Hepatocyte (in vitro differentiated cells): Measurements from ENCODE around the gene MED9. TPM values are rescaled to one million over a fixed set of nuclear protein-coding genes. Genes with fewer than 3 reads are reported as not detected.

Source experiments
- DNase-seq: peaks from one replicate; pipeline ENCODE4 v3.0.0-alpha.2; 2016; ENCODE audit warnings: low spot score
- H2AFZ ChIP-seq: fragments of 200-600 bp; sonication (generic); 2 replicates; pipeline ENCODE4 v1.6.0; 2016; ENCODE audit warnings: antibody characterized with exemption, mild to moderate bottlenecking
- H3K27ac ChIP-seq: fragments of 200-600 bp; sonication (generic); 2 replicates; pipeline ENCODE4 v1.5.1; 2016; ENCODE audit warnings: mild to moderate bottlenecking
- H3K27me3 ChIP-seq: fragments of 200-600 bp; sonication (generic); 2 replicates; pipeline ENCODE4 v1.6.1; 2016
- H3K36me3 ChIP-seq: fragments of 200-600 bp; sonication (generic); replicated peaks from 2 replicates; pipeline ENCODE4 v1.5.1; 2016; ENCODE audit warnings: low read depth; ENCODE audit not compliant: insufficient read depth
- H3K4me1 ChIP-seq: fragments of 200-600 bp; sonication (generic); 2 replicates; pipeline ENCODE4 v1.5.1; 2016; ENCODE audit warnings: mild to moderate bottlenecking, moderate library complexity; ENCODE audit not compliant: insufficient read depth
- H3K4me2 ChIP-seq: fragments of 200-600 bp; sonication (generic); 2 replicates; pipeline ENCODE4 v1.6.0; 2016
- H3K4me3 ChIP-seq: fragments of 200-600 bp; sonication (generic); 2 replicates; pipeline ENCODE4 v1.5.1; 2016; ENCODE audit warnings: mild to moderate bottlenecking
- H3K79me2 ChIP-seq: fragments of 200-600 bp; sonication (generic); 2 replicates; pipeline ENCODE4 v1.6.0; 2017; ENCODE audit warnings: mild to moderate bottlenecking
- H3K9me2 ChIP-seq: fragments of 200-600 bp; sonication (generic); replicated peaks from 2 replicates; pipeline ENCODE4 v1.6.0; 2017; ENCODE audit warnings: mild to moderate bottlenecking; ENCODE audit not compliant: insufficient read depth
- H3K9me3 ChIP-seq: fragments of 200-600 bp; sonication (generic); 2 replicates; pipeline ENCODE4 v1.5.1; 2016; ENCODE audit warnings: low read depth, mild to moderate bottlenecking
- H4K20me1 ChIP-seq: fragments of 200-600 bp; sonication (generic); 2 replicates; pipeline ENCODE4 v1.6.0; 2016; ENCODE audit warnings: mild to moderate bottlenecking; ENCODE audit not compliant: insufficient read depth, poor library complexity, severe bottlenecking
- EZH2 ChIP-seq: fragments of 200-600 bp; sonication (generic); IDR thresholded peaks from 2 replicates; pipeline ENCODE4 v1.6.1; 2016; ENCODE audit warnings: antibody characterized with exemption, mild to moderate bottlenecking, borderline replicate concordance
- EZH2phosphoT487 ChIP-seq: fragments of 200-600 bp; sonication (generic); IDR thresholded peaks from one replicate; pipeline ENCODE4 v1.6.1; 2018; ENCODE audit warnings: antibody characterized with exemption, mild to moderate bottlenecking, low read depth, moderate library complexity; ENCODE audit not compliant: unreplicated experiment, severe bottlenecking
- WGBS: methylation state at CpG from one replicate; pipeline ENCODE4 v1.1.6; 2016; ENCODE audit warnings: low lambda C conversion rate; ENCODE audit errors: missing lambda C conversion rate; 5-methylcytosine and 5-hydroxymethylcytosine counted together
- polyA plus RNA-seq: library from polyadenylated mRNA; unstranded; fragments of >200 nt; fragmentation: Nextera tagmentation; extraction: Ambion mirVana; gene quantifications from 2 replicates; pipeline ENCODE4 v1.2.1, GENCODE V29; 2016
- total RNA-seq: library from RNA; depleted of rRNA; stranded (reverse); fragments of >200 nt; gene quantifications from 2 replicates; pipeline ENCODE4 v1.2.3, GENCODE V29; 2014
- TF ChIP-seq, protein P1 (sequence below): fragments of 200-600 bp; sonication (generic); IDR thresholded peaks from 2 replicates; pipeline ENCODE4 v1.5.1; 2016; ENCODE audit warnings: antibody characterized with exemption, mild to moderate bottlenecking; ENCODE audit not compliant: poor library complexity

The MED9 gene
- total and polyA plus RNA-seq, 2 experiments from 2014 or later, result 17.1 to 17.3 TPM

DNA sequence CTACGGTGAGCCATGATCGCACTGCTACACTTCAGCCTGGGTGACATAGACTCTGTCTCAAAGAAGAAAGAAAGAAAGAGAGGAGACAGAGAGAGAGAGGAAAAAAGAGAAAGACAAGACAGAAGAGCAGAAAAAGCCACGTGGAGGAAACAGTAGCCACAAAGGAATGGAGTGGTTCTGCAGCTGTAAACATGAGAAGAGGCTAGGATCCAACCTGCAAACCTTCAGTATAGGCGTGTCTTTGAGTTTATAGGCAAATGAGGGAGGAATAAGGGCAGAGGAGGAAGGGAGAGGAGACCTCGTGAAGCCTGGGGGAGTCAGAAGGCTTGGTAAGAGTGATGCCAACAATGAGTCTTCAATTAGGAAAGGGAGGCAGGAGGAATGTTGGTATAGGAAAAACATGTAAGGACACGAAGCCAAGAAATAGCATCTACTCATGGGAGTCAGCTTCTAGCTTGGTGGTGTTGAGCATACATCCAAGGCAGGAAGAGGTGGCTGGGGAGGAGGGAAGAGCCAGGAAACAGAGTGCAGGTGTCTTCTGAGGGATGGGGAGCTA, 3.9 kb downstream of the MED9 start:
- H3K4me2 ChIP-seq, result no peak overlapping the region
- no peaks in the 10 kb centered on the region for H3K9me2 ChIP-seq
- H3K36me3 ChIP-seq, result no peaks in the 10 kb centered on the region
- no peaks in the 10 kb centered on the region for H3K9me3 ChIP-seq
- H3K4me3 ChIP-seq, result no peak overlapping the region
- H3K79me2 ChIP-seq, result peaks cover 86% of the 10 kb centered on the region
- TF ChIP-seq EZH2phosphoT487 (no peak), EZH2 (no peak)
- TF ChIP-seq, protein P1, sequence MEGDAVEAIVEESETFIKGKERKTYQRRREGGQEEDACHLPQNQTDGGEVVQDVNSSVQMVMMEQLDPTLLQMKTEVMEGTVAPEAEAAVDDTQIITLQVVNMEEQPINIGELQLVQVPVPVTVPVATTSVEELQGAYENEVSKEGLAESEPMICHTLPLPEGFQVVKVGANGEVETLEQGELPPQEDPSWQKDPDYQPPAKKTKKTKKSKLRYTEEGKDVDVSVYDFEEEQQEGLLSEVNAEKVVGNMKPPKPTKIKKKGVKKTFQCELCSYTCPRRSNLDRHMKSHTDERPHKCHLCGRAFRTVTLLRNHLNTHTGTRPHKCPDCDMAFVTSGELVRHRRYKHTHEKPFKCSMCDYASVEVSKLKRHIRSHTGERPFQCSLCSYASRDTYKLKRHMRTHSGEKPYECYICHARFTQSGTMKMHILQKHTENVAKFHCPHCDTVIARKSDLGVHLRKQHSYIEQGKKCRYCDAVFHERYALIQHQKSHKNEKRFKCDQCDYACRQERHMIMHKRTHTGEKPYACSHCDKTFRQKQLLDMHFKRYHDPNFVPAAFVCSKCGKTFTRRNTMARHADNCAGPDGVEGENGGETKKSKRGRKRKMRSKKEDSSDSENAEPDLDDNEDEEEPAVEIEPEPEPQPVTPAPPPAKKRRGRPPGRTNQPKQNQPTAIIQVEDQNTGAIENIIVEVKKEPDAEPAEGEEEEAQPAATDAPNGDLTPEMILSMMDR, result no peak
- H3K27me3 ChIP-seq, result no peaks in the 10 kb centered on the region
- peaks cover 7% of the 10 kb centered on the region for H4K20me1 ChIP-seq
- no peak for DNase-seq
- no peak overlapping the region for H2AFZ ChIP-seq
- peaks cover 9% of the 10 kb centered on the region for H3K4me1 ChIP-seq
- no peak overlapping the region for H3K27ac ChIP-seq
- WGBS, result 92% methylated on average over 6 of the region's 6 CpGs

DNA sequence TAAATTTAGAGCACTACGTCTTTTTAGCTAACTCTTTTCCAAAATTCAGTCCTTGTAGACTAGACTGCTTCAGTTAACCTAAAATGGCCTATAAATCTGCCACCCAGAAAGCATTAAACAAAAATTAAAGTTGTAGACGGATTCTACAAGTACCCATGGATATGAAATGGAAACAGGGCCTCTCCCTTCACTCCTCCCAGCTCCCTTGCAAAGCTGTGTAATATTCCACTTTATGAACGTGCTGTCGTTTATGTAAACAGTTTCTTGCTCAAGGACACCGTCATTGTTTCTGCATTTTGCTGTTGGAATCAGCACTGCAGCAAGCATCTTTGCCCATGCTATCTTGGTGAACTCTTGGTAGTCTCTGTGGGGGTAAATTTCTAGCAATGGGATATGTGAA, 5.1 kb downstream of the MED9 start:
- Histone ChIP-seq H3K36me3 (no peaks in the 10 kb centered on the region), H4K20me1 (peaks cover 7% of the 10 kb centered on the region), H3K79me2 (peaks cover 88% of the 10 kb centered on the region), H3K27ac (no peak overlapping the region), H3K27me3 (no peaks in the 10 kb centered on the region), H3K4me3 (no peak overlapping the region), H2AFZ (no peak overlapping the region), H3K4me1 (peaks cover 9% of the 10 kb centered on the region), H3K4me2 (no peak overlapping the region), H3K9me2 (no peaks in the 10 kb centered on the region), H3K9me3 (no peaks in the 10 kb centered on the region)
- WGBS, result 88% methylated on average over 5 of the region's 5 CpGs
- TF ChIP-seq EZH2phosphoT487 (no peak), EZH2 (no peak)
- TF ChIP-seq, protein P1, result no peak
- DNase-seq, result no peak

DNA sequence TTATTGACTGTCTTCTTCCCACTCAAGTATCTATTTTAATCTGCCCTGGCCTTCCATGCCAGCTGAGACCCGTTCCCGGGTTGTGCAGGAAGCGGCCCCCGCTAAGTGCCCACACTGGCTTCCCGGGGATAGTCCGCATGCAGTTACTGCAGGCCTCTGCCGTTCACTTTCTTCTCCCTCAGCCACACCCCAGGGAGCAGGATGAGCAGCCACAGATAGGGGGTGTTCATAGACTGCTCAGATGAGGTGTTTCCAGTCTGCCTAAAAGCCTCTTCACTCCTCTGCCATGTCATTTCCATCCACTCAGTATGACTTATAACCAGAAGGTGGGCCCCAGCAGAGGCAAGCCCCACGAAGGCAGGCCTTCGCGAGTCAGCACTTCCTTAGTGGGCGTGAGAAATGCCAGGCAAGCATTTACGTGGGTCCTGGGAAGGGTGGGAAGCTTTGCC, 7.7 kb downstream of the MED9 start:
- Histone ChIP-seq H3K4me2 (no peak overlapping the region), H3K4me1 (no peaks in the 10 kb centered on the region), H2AFZ (no peak overlapping the region), H3K27me3 (no peaks in the 10 kb centered on the region), H3K9me3 (no peaks in the 10 kb centered on the region), H3K79me2 (peaks cover 65% of the 10 kb centered on the region), H4K20me1 (peaks cover 7% of the 10 kb centered on the region), H3K9me2 (no peaks in the 10 kb centered on the region), H3K36me3 (no peaks in the 10 kb centered on the region), H3K4me3 (no peak overlapping the region), H3K27ac (no peak overlapping the region)
- WGBS, result 91% methylated on average over 12 of the region's 12 CpGs
- TF ChIP-seq EZH2phosphoT487 (no peak), EZH2 (no peak)
- TF ChIP-seq, protein P1, result no peak
- no peak for DNase-seq
